GM12892 (cell line): ENCODE results near the gene HHAT. TPM values are rescaled to one million over a fixed set of nuclear protein-coding genes. Genes with fewer than 3 reads are reported as not detected.

Source experiments
- DNase-seq: peaks from one replicate; pipeline ENCODE4 v3.0.0; 2011; ENCODE audit not compliant: insufficient read length
- FAIRE-seq: peaks from 2 replicates; lab custom pipeline; 2011; peaks lifted over from hg19 to GRCh38; lab: Jason Lieb, UNC
- POLR2A ChIP-seq: IDR thresholded peaks from 2 replicates; pipeline ENCODE4 v1.6.1; 2011; ENCODE audit warnings: low read depth, low read length, control low read depth
- POLR2AphosphoS5 ChIP-seq: IDR thresholded peaks from 2 replicates; pipeline ENCODE4 v1.6.1; 2011; ENCODE audit warnings: low read depth, low read length, control low read depth
- TAF1 ChIP-seq: IDR thresholded peaks from 2 replicates; pipeline ENCODE4 v1.6.1; 2011; ENCODE audit warnings: low read depth, mild to moderate bottlenecking, control low read depth, low read length, borderline replicate concordance
- polyA plus RNA-seq: library from polyadenylated mRNA; unstranded; fragments of >200 nt; gene quantifications from one replicate; pipeline ENCODE4 v1.2.1, GENCODE V29; 2012; ENCODE audit warnings: missing spikeins, inconsistent platforms; ENCODE audit not compliant: missing spikeins

Gene HHAT
- polyA plus RNA-seq: 1.7 TPM

DNA sequence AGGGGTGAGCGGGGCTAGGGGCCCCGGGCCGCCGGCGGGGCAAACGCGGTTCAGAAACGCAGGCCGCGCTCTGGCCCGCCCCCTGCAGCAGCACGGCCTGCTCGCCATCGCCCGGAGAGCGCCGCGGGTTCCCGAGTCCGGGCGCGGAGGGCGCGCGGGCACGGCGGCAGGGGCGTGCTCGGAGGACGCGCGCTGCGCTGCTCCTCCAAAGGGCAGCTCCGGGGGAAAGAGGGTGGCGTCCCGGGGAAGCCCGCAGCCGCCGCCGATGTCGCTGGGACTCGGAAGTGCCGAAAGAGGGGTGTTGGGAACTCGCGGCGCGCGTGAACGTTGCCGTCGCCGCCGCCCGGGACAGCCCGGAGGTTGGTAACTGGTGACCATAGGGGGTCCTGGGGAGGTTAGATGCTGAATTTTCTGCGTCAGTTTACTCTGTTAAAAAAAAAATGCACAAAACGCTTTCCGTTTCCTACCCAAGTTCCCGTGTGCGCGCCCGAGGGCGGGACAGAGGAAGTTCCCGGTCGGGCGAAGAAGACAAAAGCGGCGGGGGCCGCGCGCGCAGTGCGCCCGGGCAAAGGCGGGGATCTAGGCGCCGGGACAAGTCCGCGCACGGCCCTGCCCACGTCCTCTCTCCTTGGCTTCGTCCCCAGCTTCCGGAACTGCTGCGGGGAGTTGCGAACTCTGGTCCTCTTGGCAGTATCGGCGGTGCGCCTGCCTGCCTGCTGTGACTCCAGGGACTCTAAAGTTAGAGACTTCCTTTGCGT, at the start of gene HHAT:
TSS of gene HHAT (plus strand) at position 157 of the 758 bp plus-strand sequence. CDS start 20,074 bp downstream, outside the sequence.
- DNase-seq: peak; percentile 65
- peak; percentile 91 for FAIRE-seq
- 0 out of 2 replicates have a peak, but pooled peaks have one; percentile 43 for TF ChIP-seq POLR2AphosphoS5
- TF ChIP-seq TAF1: peak; percentile 18; the same call in 1 of the 2 replicates
- TF ChIP-seq POLR2A: peak; percentile 75; the same call in 1 of the 2 replicates

DNA sequence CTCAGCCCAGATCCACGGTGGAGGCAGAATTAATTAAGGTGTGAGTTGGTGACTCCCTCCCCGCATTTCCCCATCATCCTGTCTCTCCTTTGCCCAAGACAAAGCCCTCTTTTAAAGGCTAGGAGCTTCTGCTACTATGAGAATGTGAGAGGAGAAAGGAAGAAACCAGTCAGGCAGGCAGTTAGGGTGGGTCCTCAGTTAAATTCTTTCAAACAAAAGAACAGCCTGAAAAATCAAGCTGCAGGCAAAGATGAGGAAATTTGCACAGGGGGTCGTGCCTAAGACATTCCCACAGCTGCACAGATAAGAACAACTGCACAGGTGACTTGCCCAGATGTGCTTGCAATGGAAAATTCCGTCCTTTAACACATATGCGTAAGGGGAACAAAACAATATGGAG, 48.5 kb upstream of the HHAT start:
- FAIRE-seq (no peak), DNase-seq (no peak)
- TF ChIP-seq POLR2AphosphoS5 (no peak), POLR2A (no peak), TAF1 (no peak)

DNA sequence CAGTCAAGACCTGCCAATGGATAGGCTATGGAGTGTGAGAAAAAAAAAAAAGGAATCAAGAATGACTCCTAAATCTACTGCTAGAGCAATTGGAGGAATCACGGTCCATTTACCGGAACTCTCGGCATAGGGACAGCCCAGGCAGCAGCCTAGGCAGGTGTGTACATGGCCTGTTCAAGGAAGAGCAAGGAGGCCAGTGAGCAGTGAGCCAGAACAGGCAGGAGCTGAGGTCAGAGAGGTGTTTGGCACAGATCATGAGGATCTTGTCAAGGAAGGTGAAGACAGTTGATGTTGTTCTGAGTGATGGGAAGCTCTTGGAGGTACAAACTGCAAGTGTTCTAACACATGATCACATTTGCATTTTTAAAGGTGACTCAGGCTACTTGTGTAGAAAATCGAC, 40.6 kb upstream of the HHAT start:
- DNase-seq: no peak
- TF ChIP-seq POLR2A: no peak
- TF ChIP-seq TAF1: no peak
- TF ChIP-seq POLR2AphosphoS5: no peak
- FAIRE-seq: no peak

DNA sequence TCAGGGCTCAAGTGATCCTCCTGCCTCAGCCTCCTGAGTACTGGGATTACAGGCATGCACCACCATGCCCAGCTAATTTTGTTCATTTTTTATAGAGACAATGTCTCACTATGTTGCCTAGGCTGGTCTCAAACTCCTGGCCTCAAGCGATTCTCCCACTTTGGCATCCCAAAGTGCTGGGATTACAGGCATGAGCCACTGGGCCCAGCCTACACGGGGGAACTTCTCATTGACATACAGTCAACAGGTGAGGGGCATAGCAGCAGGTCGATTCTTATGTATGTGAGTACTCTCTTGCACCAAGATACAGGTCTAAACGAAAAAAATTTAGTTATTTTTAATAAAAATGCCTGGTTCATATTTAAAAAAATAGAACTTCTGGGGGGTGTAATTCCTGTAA, 39.5 kb upstream of the HHAT start:
- no peak for FAIRE-seq
- DNase-seq: no peak
- TF ChIP-seq POLR2AphosphoS5 (no peak), TAF1 (no peak), POLR2A (no peak)

DNA sequence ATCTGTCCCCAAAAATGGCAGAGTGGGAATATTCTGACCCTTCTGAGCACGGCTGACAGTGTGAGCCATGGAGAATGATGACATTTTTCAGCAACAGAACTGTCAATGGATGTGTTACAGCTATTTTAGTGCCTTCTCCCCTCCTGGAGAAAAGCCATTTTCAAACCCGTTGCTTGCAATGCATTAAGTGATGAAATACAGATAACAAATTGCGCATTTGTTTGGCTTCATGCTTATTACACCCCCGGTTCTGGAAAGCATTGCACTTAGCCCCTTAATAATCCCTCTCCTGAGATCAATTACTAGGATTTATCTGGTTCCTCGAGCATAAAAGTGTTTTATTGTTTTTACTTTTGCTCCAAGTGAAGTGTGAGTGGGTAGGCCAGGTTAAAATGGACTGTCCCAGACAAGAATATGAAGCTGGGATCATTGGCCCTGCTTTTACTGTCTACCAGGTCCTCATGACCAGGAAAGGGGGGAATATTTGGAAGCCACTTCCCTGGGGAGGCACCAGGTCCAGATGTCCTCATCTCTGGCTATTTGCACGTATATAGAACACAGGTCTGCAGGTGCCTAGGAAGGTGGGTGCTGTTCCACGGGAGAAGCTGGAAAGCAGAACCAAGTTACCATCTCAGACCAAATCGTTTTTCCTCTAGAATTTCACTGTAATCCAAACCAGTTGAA, 37.5 kb upstream of the HHAT start:
- no peak for FAIRE-seq
- TF ChIP-seq POLR2AphosphoS5 (no peak), TAF1 (no peak), POLR2A (no peak)
- no peak for DNase-seq

DNA sequence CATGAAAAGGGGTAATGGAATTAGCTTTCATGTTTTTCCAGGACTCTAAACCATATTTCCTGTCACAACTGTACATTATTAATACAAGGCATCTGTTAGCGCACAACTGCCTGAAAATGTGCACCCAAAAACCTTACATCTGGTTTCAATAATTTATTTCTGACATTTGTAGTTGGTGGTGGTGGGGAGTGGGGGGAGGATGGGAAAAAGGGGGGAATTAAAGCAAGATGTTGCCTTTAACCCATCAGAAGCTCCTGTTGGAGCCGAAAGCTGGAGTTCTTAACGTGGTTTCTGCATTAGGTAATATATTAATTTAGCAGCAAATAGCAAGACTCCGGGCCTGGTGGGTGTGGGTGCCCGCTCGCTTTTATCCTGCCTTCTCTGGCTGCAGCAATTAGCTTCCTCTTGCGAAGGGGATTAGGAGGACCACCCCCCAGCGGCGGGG, 36.9 kb upstream of the HHAT start:
- no peak for FAIRE-seq
- no peak for TF ChIP-seq POLR2AphosphoS5
- TF ChIP-seq TAF1: no peak
- no peak for TF ChIP-seq POLR2A
- no peak for DNase-seq

DNA sequence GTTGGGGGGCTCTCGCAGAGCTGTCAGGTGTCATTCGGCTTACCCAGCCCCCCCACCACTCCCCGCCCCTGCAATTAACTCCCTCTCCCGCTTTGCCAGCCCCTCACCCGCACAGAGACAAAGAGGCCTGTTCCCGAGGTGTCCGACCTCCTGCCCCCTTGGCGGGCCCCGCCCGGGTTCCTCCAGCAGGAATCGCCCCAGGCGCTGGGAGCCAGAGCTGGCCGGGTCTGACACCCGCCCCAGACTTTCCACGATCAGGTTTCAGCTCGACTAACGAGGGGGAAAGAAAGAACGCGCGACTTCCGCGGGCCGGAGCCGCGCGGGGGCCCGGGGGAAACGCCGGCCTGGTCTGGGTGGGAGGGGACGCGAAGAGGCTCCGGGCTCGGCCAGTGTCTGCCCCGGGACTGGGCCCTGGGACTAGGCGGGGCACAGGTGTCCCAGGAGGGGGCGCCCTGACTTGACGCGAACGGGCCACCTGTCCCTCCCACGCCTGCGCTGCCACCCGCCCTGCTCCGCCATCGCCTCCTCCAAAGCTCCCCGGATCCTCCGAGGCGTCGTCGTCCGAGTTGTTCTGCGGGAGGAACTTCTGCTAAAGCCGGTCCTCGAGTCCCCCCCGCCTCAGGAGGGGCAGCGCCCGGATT, 36.4 kb upstream of the HHAT start:
- DNase-seq: peak; percentile 45
- peak; percentile 54 for FAIRE-seq
- TF ChIP-seq POLR2A: no peak
- TF ChIP-seq POLR2AphosphoS5: no peak
- no peak for TF ChIP-seq TAF1

DNA sequence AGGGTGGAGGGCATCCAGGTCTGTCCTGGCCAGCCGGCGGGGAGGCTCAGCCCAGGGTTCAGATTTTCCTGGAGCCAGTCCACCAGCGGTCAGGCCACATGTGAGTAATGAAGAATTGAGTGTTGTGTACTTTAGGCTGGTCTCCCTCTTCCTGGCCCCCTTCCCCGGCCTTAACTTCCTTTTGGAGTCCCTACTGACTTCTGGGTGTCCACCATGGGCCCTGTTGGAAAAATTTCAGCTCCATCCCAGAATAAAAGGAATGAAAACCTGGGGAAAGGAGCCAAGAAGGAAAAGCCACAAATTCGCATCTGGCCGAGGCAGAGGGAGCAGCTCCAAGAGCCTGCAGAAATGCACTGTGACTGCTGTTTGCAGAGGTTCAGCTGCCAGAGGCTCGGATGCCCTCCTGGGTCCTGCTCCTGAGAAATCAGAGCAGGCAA, 35.5 kb upstream of the HHAT start:
- FAIRE-seq (no peak), DNase-seq (no peak)
- TF ChIP-seq TAF1 (no peak), POLR2A (no peak), POLR2AphosphoS5 (no peak)

DNA sequence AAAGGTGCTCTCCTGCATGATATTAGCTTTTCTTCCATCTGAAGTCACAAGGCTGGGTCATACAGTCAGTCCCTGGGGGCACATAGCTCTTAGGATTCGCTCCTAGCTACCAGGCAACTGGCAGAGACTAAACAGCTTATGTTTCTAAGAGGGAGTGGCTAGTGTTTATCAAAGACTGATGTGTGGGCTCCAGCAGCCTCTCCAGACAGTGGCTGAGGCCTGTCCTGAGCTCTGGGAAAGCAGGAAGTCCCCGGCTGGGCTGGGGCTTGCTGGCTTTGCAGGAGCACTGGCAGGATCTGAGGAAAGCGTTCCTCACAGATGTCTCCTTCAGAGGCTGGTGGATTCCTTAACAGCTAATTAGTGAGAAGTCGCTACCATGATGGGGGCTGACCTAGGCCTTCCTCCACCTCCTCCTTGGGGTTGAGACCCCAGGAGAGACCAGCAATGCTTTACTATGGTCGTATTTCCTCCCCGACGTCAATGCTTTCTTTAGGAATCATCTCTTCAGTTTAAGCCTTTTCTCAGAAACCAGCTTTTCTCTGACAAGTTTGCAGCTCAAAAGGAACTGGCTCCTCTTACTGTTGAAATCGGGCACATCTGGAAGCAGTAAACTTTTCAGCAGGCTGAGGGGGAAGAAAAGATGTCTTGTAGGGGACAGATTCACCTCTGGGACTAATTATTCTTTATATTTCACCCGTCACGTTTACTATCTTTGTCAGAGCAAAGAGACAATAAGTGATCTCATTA, 33.5 kb upstream of the HHAT start:
- DNase-seq: no peak
- FAIRE-seq: no peak

DNA sequence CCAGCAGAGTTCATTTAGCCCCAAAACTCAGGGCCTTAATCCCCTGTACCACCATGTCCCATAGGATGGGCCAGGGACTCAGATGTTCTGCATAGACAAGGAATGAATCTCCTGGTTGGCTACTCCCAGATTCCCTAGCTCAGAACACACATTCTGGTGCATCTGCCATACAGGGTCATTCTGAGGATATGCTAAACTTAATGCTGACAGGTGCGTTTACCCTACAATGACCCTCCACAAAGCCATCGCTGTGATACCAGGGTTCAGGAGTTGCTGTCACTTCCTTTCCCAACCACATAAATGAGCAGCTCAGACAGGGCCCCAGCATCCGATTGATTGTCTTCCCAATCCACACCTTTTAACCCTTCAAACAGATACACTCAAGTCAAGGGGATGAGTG, 32.0 kb upstream of the HHAT start:
- FAIRE-seq (no peak), DNase-seq (no peak)
- TF ChIP-seq POLR2A (no peak), POLR2AphosphoS5 (no peak), TAF1 (no peak)

More for the DNA sequence above, 33.5 kb upstream of the HHAT start:
- TF ChIP-seq TAF1 (no peak), POLR2A (no peak), POLR2AphosphoS5 (no peak)

DNA sequence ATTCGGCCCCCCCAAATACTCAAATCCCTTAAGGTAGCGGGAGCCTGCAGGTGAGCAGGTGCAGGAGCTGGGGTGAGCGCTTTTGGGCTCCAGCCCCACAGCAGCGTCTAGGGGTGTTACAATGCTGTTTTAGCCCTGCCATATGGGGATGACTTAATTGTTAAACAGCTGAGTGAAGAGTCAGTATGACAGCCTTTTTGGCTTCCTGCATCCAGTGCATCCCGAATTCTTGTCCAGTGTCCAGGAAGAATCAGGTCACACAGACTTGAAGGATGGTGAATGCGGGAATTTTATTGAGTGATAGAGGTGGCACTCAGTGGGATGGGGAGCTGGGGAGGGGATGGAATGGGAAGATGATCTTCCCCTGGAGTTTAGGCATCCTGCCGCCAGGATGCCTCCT, 30.4 kb upstream of the HHAT start:
- TF ChIP-seq POLR2A (no peak), TAF1 (no peak), POLR2AphosphoS5 (no peak)
- no peak for DNase-seq
- FAIRE-seq: no peak
